Measurements from ENCODE around the gene CPSF3. TPM values are rescaled to one million over a fixed set of nuclear protein-coding genes. Genes with fewer than 3 reads are reported as not detected.

The CPSF3 gene
- total and polyA plus RNA-seq, 9 of the 15 experiments (the other 6 are each of a cell fraction or from before 2014, with no cell fraction given), result 54.2 to 151 (median 94.5) TPM

GRCh38 chr2:9400268-9401058 is 23.0 kb upstream of the CPSF3 start:
- Histone ChIP-seq H3K79me2 (ENCODE audit: control insufficient read depth, insufficient read depth, low read length) (no peaks in the 10 kb centered on the region), H2AFZ (ENCODE audit: low read depth, low read length) (no peak overlapping the region), H4K20me1 (replicated peaks; ENCODE audit: control insufficient read depth, insufficient read depth, low read length) (no peaks in the 10 kb centered on the region; the same call in 1 of the 2 replicates), H3K4me2 (ENCODE audit: insufficient read depth, low read length) (no peak overlapping the region), H3K9me1 (ENCODE audit: control insufficient read depth, insufficient read depth, low read length) (peaks cover 3% of the 10 kb centered on the region), H3K4me3 (no peak overlapping the region), H3K4me1 (replicated peaks in 1 of 2; ENCODE audit: control insufficient read depth in 2 of 2, insufficient read depth in 2 of 2, low read length in 2 of 2) (peaks cover 0 to 12% of the 10 kb centered on the region in 2 experiments; a peak in 2 of 5 replicates), H3K27ac (ENCODE audit: extremely low read depth, low read depth, low read length) (no peak overlapping the region), H3K9ac (ENCODE audit: insufficient read depth in 1 of 2, low read depth in 2 of 2, low read length in 2 of 2) (no peak overlapping the region), H3K9me3 (replicated peaks; ENCODE audit: control insufficient read depth, insufficient read depth, low read depth, low read length) (no peaks in the 10 kb centered on the region), H3K27me3 (ENCODE audit: control insufficient read depth in 2 of 2, insufficient read depth in 2 of 2, low read length in 2 of 2) (no peaks in the 10 kb centered on the region), H3K36me3 (ENCODE audit: control insufficient read depth, insufficient read depth, low read length) (peaks cover 7% of the 10 kb centered on the region)
- DNase-seq (ENCODE audit: extremely low read depth in 1 of 4, low spot score in 3 of 4) (no peak), ATAC-seq (no peak), FAIRE-seq (no peak)
- WGBS (ENCODE audit: insufficient coverage, low coverage, missing lambda C conversion rate), result 39% methylated on average over 10 of the region's 12 CpGs
- BruUV-seq (replicated peaks), result no TSS peak
- intact Hi-C loops (cut with micrococcal nuclease) (no loop called here), in situ Hi-C loops (cut with MboI) (no loop called here)
- POLR2A ChIA-PET, result interaction anchor here (0.5 to 4.4 kb wide), 4 partner anchors 12 to 286 kb away, joined by 3 to 16 read pairs (median 4); no protein-coding TSS in a partner anchor
- CTCF ChIA-PET (ENCODE audit: low intra/inter-chr PET ratio), result no interaction called here
- TF ChIP-seq, protein P1, sequence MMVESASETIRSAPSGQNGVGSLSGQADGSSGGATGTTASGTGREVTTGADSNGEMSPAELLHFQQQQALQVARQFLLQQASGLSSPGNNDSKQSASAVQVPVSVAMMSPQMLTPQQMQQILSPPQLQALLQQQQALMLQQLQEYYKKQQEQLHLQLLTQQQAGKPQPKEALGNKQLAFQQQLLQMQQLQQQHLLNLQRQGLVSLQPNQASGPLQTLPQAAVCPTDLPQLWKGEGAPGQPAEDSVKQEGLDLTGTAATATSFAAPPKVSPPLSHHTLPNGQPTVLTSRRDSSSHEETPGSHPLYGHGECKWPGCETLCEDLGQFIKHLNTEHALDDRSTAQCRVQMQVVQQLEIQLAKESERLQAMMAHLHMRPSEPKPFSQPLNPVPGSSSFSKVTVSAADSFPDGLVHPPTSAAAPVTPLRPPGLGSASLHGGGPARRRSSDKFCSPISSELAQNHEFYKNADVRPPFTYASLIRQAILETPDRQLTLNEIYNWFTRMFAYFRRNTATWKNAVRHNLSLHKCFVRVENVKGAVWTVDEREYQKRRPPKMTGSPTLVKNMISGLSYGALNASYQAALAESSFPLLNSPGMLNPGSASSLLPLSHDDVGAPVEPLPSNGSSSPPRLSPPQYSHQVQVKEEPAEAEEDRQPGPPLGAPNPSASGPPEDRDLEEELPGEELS (CRISPR knock-in tag; IDR thresholded peaks at IDR 0.05; ENCODE audit: borderline replicate concordance), result no peak
- no peak for TF ChIP-seq DNMT1 (IDR thresholded peaks at IDR 0.05)
- TF ChIP-seq ZNF41 (CRISPR knock-in tag; conservative IDR thresholded peaks at IDR 0.05), result no peak
- TF ChIP-seq PBX2 (CRISPR knock-in tag; IDR thresholded peaks at IDR 0.05; ENCODE audit: low read depth), result no peak
- TF ChIP-seq PBX2 (tag; conservative IDR thresholded peaks at IDR 0.05; ENCODE audit: low read depth), result 0 out of 2 replicates have a peak, but pooled peaks have one; percentile 24
- no peak for TF ChIP-seq MYC (IDR thresholded peaks at IDR 0.05; ENCODE audit: low read depth, low read length)
- TF ChIP-seq MYC (CRISPR knock-in tag; IDR thresholded peaks at IDR 0.05; ENCODE audit: borderline replicate concordance, low read depth), result no peak
- TF ChIP-seq SMARCA5 (IDR thresholded peaks at IDR 0.05), result no peak
- TF ChIP-seq TAF7 (tag; IDR thresholded peaks at IDR 0.05), result no peak
- no peak for TF ChIP-seq ZNF124 (CRISPR knock-in tag; IDR thresholded peaks at IDR 0.05)
- TF ChIP-seq NFIX (CRISPR knock-in tag; IDR thresholded peaks at IDR 0.05; ENCODE audit: low read depth), result no peak
- no peak for TF ChIP-seq ZNF354B (CRISPR knock-in tag; IDR thresholded peaks at IDR 0.05)
